Body of pancreas (tissue), 4 donors: ENCODE results near the gene LRRC1.

Source experiments
- CTCF ChIP-seq, 7 experiments: fragments of 450-650 bp in 4 of 7; fragments of 200-600 bp in 3 of 7; sonication (generic) in 3 of 7; IDR thresholded peaks; one replicate each; pipeline ENCODE4 v1.5.1; 2016 to 2019; ENCODE audit warnings: antibody characterized with exemption in 7 of 7
- POLR2A ChIP-seq, 3 donors: fragments of 450-650 bp; IDR thresholded peaks; one replicate each; pipeline ENCODE4 v1.6.1; 2016; ENCODE audit warnings: antibody characterized with exemption in 3 of 3, mild to moderate bottlenecking in 2 of 3

GRCh38 chr6:53922539-53922981 is 127.8 kb downstream of the LRRC1 start:
- no peak for TF ChIP-seq CTCF (IDR thresholded peaks at IDR 0.05)
- no peak for TF ChIP-seq POLR2A (IDR thresholded peaks at IDR 0.05)
